DOHH2 (cell line): ENCODE data around the gene DCAF10.

Experiments
- EZH2phosphoT487 ChIP-seq: fragments of 200-600 bp; sonication (generic); IDR thresholded peaks from 2 replicates; pipeline ENCODE4 v1.6.1; 2017; ENCODE audit warnings: borderline replicate concordance, mild to moderate bottlenecking, antibody characterized with exemption, low read length, moderate library complexity, mixed read lengths
- TF ChIP-seq, protein P1 (sequence below): fragments of 200-600 bp; sonication (generic); IDR thresholded peaks from one replicate; pipeline ENCODE4 v1.5.1; 2014; ENCODE audit warnings: antibody characterized with exemption, mild to moderate bottlenecking, low read depth, low read length; ENCODE audit not compliant: poor library complexity, severe bottlenecking

DNA sequence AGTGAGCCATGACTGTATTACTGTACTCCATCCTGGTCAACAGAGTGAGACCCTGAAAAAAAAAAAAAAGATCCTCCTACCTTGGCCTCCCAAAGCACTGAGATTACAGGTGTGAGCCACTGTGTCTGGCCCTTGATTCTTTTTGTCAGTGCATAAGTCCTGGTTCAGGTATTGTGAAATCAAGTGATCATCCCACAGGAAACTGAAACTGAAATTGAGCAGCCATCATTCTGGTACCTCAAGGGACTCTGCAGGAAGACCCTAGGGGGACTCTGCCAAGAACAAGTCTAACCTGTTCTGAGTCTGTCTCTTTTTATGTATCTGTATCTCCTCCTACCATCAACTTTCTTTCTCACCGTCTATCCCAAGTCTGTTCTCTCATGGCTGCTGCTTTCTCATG lies 1.9 kb upstream of the DCAF10 start:
- TF ChIP-seq, protein P1, sequence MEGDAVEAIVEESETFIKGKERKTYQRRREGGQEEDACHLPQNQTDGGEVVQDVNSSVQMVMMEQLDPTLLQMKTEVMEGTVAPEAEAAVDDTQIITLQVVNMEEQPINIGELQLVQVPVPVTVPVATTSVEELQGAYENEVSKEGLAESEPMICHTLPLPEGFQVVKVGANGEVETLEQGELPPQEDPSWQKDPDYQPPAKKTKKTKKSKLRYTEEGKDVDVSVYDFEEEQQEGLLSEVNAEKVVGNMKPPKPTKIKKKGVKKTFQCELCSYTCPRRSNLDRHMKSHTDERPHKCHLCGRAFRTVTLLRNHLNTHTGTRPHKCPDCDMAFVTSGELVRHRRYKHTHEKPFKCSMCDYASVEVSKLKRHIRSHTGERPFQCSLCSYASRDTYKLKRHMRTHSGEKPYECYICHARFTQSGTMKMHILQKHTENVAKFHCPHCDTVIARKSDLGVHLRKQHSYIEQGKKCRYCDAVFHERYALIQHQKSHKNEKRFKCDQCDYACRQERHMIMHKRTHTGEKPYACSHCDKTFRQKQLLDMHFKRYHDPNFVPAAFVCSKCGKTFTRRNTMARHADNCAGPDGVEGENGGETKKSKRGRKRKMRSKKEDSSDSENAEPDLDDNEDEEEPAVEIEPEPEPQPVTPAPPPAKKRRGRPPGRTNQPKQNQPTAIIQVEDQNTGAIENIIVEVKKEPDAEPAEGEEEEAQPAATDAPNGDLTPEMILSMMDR: no peak
- no peak for TF ChIP-seq EZH2phosphoT487
